H9 (cell line): ENCODE results near the gene FBXL14. TPM values are rescaled to one million over a fixed set of nuclear protein-coding genes. Genes with fewer than 3 reads are reported as not detected.

Experiments
- DNase-seq: peaks from one replicate; pipeline ENCODE4 v3.0.0-alpha.2; 2017
- H2AFZ ChIP-seq: one replicate; pipeline ENCODE4 v1.6.1; 2013; ENCODE audit warnings: mild to moderate bottlenecking, low read length, control low read depth, moderate library complexity
- H2AK5ac ChIP-seq: 2 replicates; pipeline ENCODE4 v1.6.1; 2013; ENCODE audit warnings: low read length, control low read depth, mixed read lengths; ENCODE audit not compliant: insufficient read length
- H2BK120ac ChIP-seq: one replicate; pipeline ENCODE4 v1.6.1; 2013; ENCODE audit warnings: low read depth, mild to moderate bottlenecking, low read length, control low read depth, inconsistent platforms; ENCODE audit not compliant: poor library complexity, severe bottlenecking
- H2BK12ac ChIP-seq: 2 replicates; pipeline ENCODE4 v1.6.1; 2013; ENCODE audit warnings: low read length, control low read depth, mixed read lengths, low read depth; ENCODE audit not compliant: insufficient read length
- H2BK15ac ChIP-seq: 2 replicates; pipeline ENCODE4 v1.6.1; 2013; ENCODE audit warnings: low read depth, low read length, control low read depth
- H2BK20ac ChIP-seq: one replicate; pipeline ENCODE4 v1.6.1; 2013; ENCODE audit warnings: low read depth, mild to moderate bottlenecking, low read length, control low read depth, inconsistent platforms; ENCODE audit not compliant: poor library complexity, severe bottlenecking
- H2BK5ac ChIP-seq: 2 replicates; pipeline ENCODE4 v1.6.1; 2013; ENCODE audit warnings: low read length, control low read depth, mixed read lengths; ENCODE audit not compliant: insufficient read length
- H3K14ac ChIP-seq: 2 replicates; pipeline ENCODE4 v1.6.1; 2013; ENCODE audit warnings: low read length, control low read depth; ENCODE audit not compliant: insufficient read depth
- H3K18ac ChIP-seq: 2 replicates; pipeline ENCODE4 v1.6.1; 2013; ENCODE audit warnings: low read depth, mild to moderate bottlenecking, mixed read lengths, low read length, control low read depth; ENCODE audit not compliant: insufficient read length
- H3K23ac ChIP-seq: 2 replicates; pipeline ENCODE4 v1.6.1; 2013; ENCODE audit warnings: low read length, control low read depth, mixed read lengths, low read depth; ENCODE audit not compliant: insufficient read length
- H3K23me2 ChIP-seq: 2 replicates; pipeline ENCODE4 v1.6.1; 2013; ENCODE audit warnings: low read depth, mild to moderate bottlenecking, mixed read lengths, low read length, control low read depth; ENCODE audit not compliant: insufficient read length, poor library complexity, severe bottlenecking
- H3K27ac ChIP-seq: 2 replicates; pipeline ENCODE4 v1.5.1; 2013; ENCODE audit warnings: low read length, control low read depth, mixed read lengths, low read depth; ENCODE audit not compliant: insufficient read length
- H3K27me3 ChIP-seq: 2 replicates; pipeline ENCODE4 v1.6.1; 2013; ENCODE audit warnings: low read length, control low read depth, inconsistent platforms; ENCODE audit not compliant: insufficient read depth
- H3K4ac ChIP-seq: 2 replicates; pipeline ENCODE4 v1.6.1; 2013; ENCODE audit warnings: low read depth, mild to moderate bottlenecking, control low read depth, inconsistent platforms, low read length, moderate library complexity
- H3K4me1 ChIP-seq: 2 replicates; pipeline ENCODE4 v1.6.1; 2013; ENCODE audit warnings: low read length, control low read depth, inconsistent platforms; ENCODE audit not compliant: insufficient read depth
- H3K4me2 ChIP-seq: 2 replicates; pipeline ENCODE4 v1.6.1; 2013; ENCODE audit warnings: low read length, control low read depth, mixed read lengths; ENCODE audit not compliant: insufficient read length, insufficient read depth
- H3K56ac ChIP-seq: 2 replicates; pipeline ENCODE4 v1.6.1; 2013; ENCODE audit warnings: low read depth, mild to moderate bottlenecking, mixed read lengths, low read length, control low read depth; ENCODE audit not compliant: insufficient read length
- H3K79me1 ChIP-seq: 2 replicates; pipeline ENCODE4 v1.6.1; 2013; ENCODE audit warnings: low read depth, mild to moderate bottlenecking, moderate library complexity, low read length, control low read depth, inconsistent platforms; ENCODE audit not compliant: insufficient read depth, poor library complexity, severe bottlenecking
- H3K79me2 ChIP-seq: 2 replicates; pipeline ENCODE4 v1.6.1; 2013; ENCODE audit warnings: low read length, control low read depth, inconsistent platforms; ENCODE audit not compliant: insufficient read depth
- H3K9ac ChIP-seq: 2 replicates; pipeline ENCODE4 v1.6.1; 2013; ENCODE audit warnings: low read length, control low read depth, mixed read lengths; ENCODE audit not compliant: insufficient read length; ENCODE audit errors: extremely low read depth
- H3K9me3 ChIP-seq: one replicate; pipeline ENCODE4 v1.6.1; 2013; ENCODE audit warnings: low read depth, low read length, inconsistent platforms; ENCODE audit not compliant: control insufficient read depth
- H3T11ph ChIP-seq: one replicate; pipeline ENCODE4 v1.6.1; 2013; ENCODE audit warnings: mild to moderate bottlenecking, low read length, control low read depth, inconsistent platforms
- H4K20me1 ChIP-seq: one replicate; pipeline ENCODE4 v1.6.1; 2013; ENCODE audit not compliant: control insufficient read depth, insufficient read length, insufficient read depth
- H4K5ac ChIP-seq: 2 replicates; pipeline ENCODE4 v1.6.1; 2013; ENCODE audit warnings: low read depth, mild to moderate bottlenecking, mixed read lengths, low read length, control low read depth; ENCODE audit not compliant: insufficient read length
- H4K8ac ChIP-seq: replicated peaks from 2 replicates; pipeline ENCODE4 v1.6.1; 2013; ENCODE audit warnings: low read length, control low read depth, mixed read lengths, low read depth; ENCODE audit not compliant: insufficient read length
- H4K91ac ChIP-seq: 2 replicates; pipeline ENCODE4 v1.6.1; 2013; ENCODE audit warnings: low read depth, mild to moderate bottlenecking, moderate library complexity, mixed read lengths, low read length, control low read depth; ENCODE audit not compliant: insufficient read length
- H3K27ac Mint-ChIP-seq, 3 experiments: 2 replicates in 2 of 3; 3 replicates in 1 of 3; pipeline ENCODE4 v1.8.0; 2020 to 2021; ENCODE audit warnings: mixed read lengths in 3 of 3, mild to moderate bottlenecking in 1 of 3, moderate library complexity in 1 of 3
- H3K27me3 Mint-ChIP-seq: 2 replicates; pipeline ENCODE4 v1.8.0; 2021; ENCODE audit warnings: low read depth, mild to moderate bottlenecking, moderate library complexity, mixed read lengths
- H3K36me3 Mint-ChIP-seq, 3 experiments: 2 replicates in 2 of 3; 3 replicates in 1 of 3; pipeline ENCODE4 v1.8.0; 2020 to 2021; ENCODE audit warnings: low read depth in 3 of 3, mixed read lengths in 3 of 3; ENCODE audit not compliant: insufficient read depth in 1 of 3
- H3K4me1 Mint-ChIP-seq, 2 experiments: 2 replicates each; pipeline ENCODE4 v1.8.0; 2020; ENCODE audit warnings: mixed read lengths in 2 of 2
- H3K4me3 Mint-ChIP-seq, 2 experiments: 2 replicates in 1 of 2; 3 replicates in 1 of 2; pipeline ENCODE4 v1.8.0; 2020 to 2021; ENCODE audit warnings: mild to moderate bottlenecking in 2 of 2, mixed read lengths in 2 of 2, moderate library complexity in 1 of 2
- H3K9me3 Mint-ChIP-seq, 2 experiments: 2 replicates in 1 of 2; 3 replicates in 1 of 2; pipeline ENCODE4 v1.8.0; 2020; ENCODE audit warnings: mild to moderate bottlenecking in 2 of 2, mixed read lengths in 2 of 2, moderate library complexity in 1 of 2
- CTCF ChIP-seq: fragments of 200-600 bp; sonication (generic); conservative IDR thresholded peaks from 3 replicates; pipeline ENCODE4 v1.8.0; 2021; ENCODE audit warnings: antibody characterized with exemption, mild to moderate bottlenecking
- WGBS: extraction: QIAGEN DNeasy Blood & Tissue Kit; methylation state at CpG from one replicate; pipeline ENCODE4 v1.1.7; 2013; ENCODE audit warnings: missing lambda C conversion rate, low lambda C conversion rate, mixed read lengths; ENCODE audit not compliant: insufficient read length; ENCODE audit errors: extremely low coverage; 5-methylcytosine and 5-hydroxymethylcytosine counted together
- total RNA-seq: library from RNA; stranded (reverse); gene quantifications from 2 replicates; pipeline ENCODE4 v1.2.1, GENCODE V29; 2021

FBXL14 gene
- total RNA-seq, 1 experiment from 2014 or later: 15.6 TPM

DNA sequence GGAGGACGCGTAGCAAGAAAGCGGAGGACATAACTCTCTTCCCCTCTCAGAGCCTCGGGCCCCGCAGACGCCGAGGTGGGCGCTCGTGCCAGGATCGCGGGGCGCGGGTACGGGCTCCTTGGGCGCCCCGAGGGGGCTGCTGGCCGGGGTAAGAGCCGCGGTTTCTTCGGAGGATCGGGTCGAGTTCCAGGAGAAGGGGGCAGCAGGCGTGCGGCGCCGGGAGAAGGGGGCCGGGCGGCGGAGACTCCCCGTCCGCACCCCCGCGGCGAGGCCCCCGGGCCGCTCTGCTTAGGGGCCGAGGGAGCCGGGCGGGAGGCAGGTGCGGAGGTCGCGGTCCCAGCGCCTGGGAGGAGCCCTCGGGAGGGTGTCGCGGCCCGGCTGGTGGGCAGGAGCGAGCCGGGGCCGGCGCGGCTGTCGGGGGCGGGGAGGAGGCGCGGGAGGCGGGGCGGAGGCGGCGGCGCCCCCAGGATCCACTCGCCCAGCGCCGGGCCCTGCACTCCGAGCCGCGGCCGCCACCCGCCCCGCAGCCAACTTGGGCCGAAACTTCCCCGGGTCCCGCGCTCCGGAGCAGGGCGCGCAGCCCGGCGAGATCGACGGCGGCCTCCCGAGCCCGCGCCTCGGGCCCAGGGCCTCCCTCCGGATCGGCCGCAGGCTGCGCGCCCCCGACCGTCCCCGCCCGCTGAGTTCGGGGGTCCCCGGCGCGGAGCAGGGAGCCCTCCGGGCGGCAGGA lies 64.4 kb downstream of the FBXL14 start:
- H3K18ac ChIP-seq: no peak overlapping the region
- no peak overlapping the region for H3K56ac ChIP-seq
- H3T11ph ChIP-seq: no peak overlapping the region
- peak overlapping the region; percentile 15 for H3K4me2 ChIP-seq
- no peak overlapping the region for H4K91ac ChIP-seq
- no peak overlapping the region for H3K14ac ChIP-seq
- Mint-ChIP-seq H3K9me3 (peaks cover 0 to 2% of the 10 kb centered on the region in 2 experiments; a peak in 2 of 5 replicates), H3K36me3 (peaks cover 0 to 2% (median 0%) of the 10 kb centered on the region in 3 experiments; a peak in 2 of 7 replicates), H3K4me3 (peak overlapping the region; percentile 69 to 90), H3K27ac (no peak overlapping the region), H3K27me3 (peaks cover 89% of the 10 kb centered on the region), H3K4me1 (peaks cover 13 to 16% of the 10 kb centered on the region in 2 experiments)
- no peak overlapping the region for H3K4ac ChIP-seq
- no peak overlapping the region for H2BK15ac ChIP-seq
- no peak overlapping the region for H2BK12ac ChIP-seq
- no peak overlapping the region for H3K27ac ChIP-seq
- no peaks in the 10 kb centered on the region for H3K4me1 ChIP-seq
- no peak overlapping the region for H4K8ac ChIP-seq
- H4K5ac ChIP-seq: no peak overlapping the region
- H2BK20ac ChIP-seq: no peak overlapping the region
- DNase-seq: peak; percentile 51
- no peak overlapping the region for H2BK5ac ChIP-seq
- whole genome bisulfite sequencing: no CpG with 5 or more reads among the region's 101 CpGs
- H2AK5ac ChIP-seq: no peak overlapping the region
- H4K20me1 ChIP-seq: no peaks in the 10 kb centered on the region
- H3K9ac ChIP-seq: no peak overlapping the region
- no peaks in the 10 kb centered on the region for H3K79me1 ChIP-seq
- H3K23me2 ChIP-seq: peaks cover 10% of the 10 kb centered on the region
- peaks cover 35% of the 10 kb centered on the region for H3K27me3 ChIP-seq
- no peaks in the 10 kb centered on the region for H3K9me3 ChIP-seq
- TF ChIP-seq CTCF: no peak
- H2AFZ ChIP-seq: no peak overlapping the region
- no peaks in the 10 kb centered on the region for H3K79me2 ChIP-seq
- no peak overlapping the region for H2BK120ac ChIP-seq
- H3K23ac ChIP-seq: no peak overlapping the region
